ENCODE data around the gene MCF2L2. TPM values are rescaled to one million over a fixed set of nuclear protein-coding genes. Genes with fewer than 3 reads are reported as not detected.

The MCF2L2 gene
- total and polyA plus RNA-seq, 2 donors from 2014 or later, result 0.32 to 1.7 TPM

- Histone ChIP-seq H3K9me3 (ENCODE audit: control insufficient read depth in 2 of 3, insufficient read depth in 1 of 3, low read length in 3 of 3) (no peaks in the 10 kb centered on the region), H3K4me1 (ENCODE audit: control insufficient read depth in 2 of 3, insufficient read depth in 2 of 3, low read depth in 1 of 3, low read length in 3 of 3) (no peaks in the 10 kb centered on the region), H3K9ac (ENCODE audit: low read length in 3 of 3) (no peak overlapping the region), H3K36me3 (ENCODE audit: control insufficient read depth in 2 of 3, insufficient read depth in 3 of 3, low read length in 3 of 3) (no peaks in the 10 kb centered on the region), H3K4me3 (ENCODE audit: low read length in 3 of 3) (no peak overlapping the region), H3K27me3 (ENCODE audit: control insufficient read depth, insufficient read depth, low read length) (no peaks in the 10 kb centered on the region), H3K27ac (ENCODE audit: low read depth in 2 of 2, low read length in 2 of 2) (no peak overlapping the region)
- TF ChIP-seq, protein P1, sequence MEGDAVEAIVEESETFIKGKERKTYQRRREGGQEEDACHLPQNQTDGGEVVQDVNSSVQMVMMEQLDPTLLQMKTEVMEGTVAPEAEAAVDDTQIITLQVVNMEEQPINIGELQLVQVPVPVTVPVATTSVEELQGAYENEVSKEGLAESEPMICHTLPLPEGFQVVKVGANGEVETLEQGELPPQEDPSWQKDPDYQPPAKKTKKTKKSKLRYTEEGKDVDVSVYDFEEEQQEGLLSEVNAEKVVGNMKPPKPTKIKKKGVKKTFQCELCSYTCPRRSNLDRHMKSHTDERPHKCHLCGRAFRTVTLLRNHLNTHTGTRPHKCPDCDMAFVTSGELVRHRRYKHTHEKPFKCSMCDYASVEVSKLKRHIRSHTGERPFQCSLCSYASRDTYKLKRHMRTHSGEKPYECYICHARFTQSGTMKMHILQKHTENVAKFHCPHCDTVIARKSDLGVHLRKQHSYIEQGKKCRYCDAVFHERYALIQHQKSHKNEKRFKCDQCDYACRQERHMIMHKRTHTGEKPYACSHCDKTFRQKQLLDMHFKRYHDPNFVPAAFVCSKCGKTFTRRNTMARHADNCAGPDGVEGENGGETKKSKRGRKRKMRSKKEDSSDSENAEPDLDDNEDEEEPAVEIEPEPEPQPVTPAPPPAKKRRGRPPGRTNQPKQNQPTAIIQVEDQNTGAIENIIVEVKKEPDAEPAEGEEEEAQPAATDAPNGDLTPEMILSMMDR (IDR thresholded peaks at IDR 0.05; ENCODE audit: borderline replicate concordance, extremely low read depth, insufficient read depth), result no peak
- DNase-seq (no peak), FAIRE-seq (no peak)
- intact Hi-C loops (cut with DNase I), result no loop called here
These were observed 275.0 kb downstream of the MCF2L2 start for GRCh38 chr3:183153210-183153950.

DNA sequence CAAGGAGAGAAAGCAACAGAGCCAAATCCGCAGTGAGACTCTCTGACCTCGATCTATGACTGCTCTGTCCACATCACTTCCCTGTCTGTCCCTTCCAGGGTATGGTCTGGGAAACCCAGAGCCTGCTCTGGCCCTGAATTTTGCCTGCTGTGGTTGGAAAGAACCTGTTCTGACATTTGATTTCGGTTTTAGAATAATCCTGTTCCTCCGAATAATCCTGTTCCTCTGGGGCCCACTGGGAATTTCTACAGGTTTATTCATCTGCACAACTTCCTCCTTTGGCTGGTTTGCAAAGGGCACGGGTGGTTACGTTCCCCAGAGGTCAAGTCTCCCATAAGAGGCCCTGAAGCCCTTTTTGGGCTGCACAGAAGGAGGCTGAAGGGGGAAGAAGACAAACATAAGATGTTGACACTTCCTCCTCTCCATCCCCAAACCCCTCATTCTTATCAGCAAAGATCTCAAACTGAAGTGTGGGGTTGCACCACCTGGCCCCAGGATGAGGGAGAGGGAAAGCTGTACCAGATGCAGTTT is 276.5 kb downstream of the MCF2L2 start:
- Histone ChIP-seq H3K4me1 (ENCODE audit: control insufficient read depth in 2 of 3, insufficient read depth in 2 of 3, low read depth in 1 of 3, low read length in 3 of 3) (no peaks in the 10 kb centered on the region), H3K36me3 (ENCODE audit: control insufficient read depth in 2 of 3, insufficient read depth in 3 of 3, low read length in 3 of 3) (no peaks in the 10 kb centered on the region), H3K9ac (ENCODE audit: low read length in 3 of 3) (no peak overlapping the region), H3K4me3 (ENCODE audit: low read length in 3 of 3) (no peak overlapping the region), H3K27ac (ENCODE audit: low read depth in 2 of 2, low read length in 2 of 2) (no peak overlapping the region), H3K9me3 (ENCODE audit: control insufficient read depth in 2 of 3, insufficient read depth in 1 of 3, low read length in 3 of 3) (no peaks in the 10 kb centered on the region), H3K27me3 (ENCODE audit: control insufficient read depth, insufficient read depth, low read length) (no peaks in the 10 kb centered on the region)
- DNase-seq (no peak), FAIRE-seq (no peak)
- intact Hi-C loops (cut with DNase I), result no loop called here
- TF ChIP-seq, protein P1 (IDR thresholded peaks at IDR 0.05; ENCODE audit: borderline replicate concordance, extremely low read depth, insufficient read depth), result no peak

GRCh38 chr3:183151086-183151485 is 277.3 kb downstream of the MCF2L2 start:
- DNase-seq (no peak), FAIRE-seq (no peak)
- Histone ChIP-seq H3K27ac (ENCODE audit: low read depth in 2 of 2, low read length in 2 of 2) (no peak overlapping the region), H3K9me3 (ENCODE audit: control insufficient read depth in 2 of 3, insufficient read depth in 1 of 3, low read length in 3 of 3) (no peaks in the 10 kb centered on the region), H3K4me1 (ENCODE audit: control insufficient read depth in 2 of 3, insufficient read depth in 2 of 3, low read depth in 1 of 3, low read length in 3 of 3) (no peaks in the 10 kb centered on the region), H3K9ac (ENCODE audit: low read length in 3 of 3) (no peak overlapping the region), H3K27me3 (ENCODE audit: control insufficient read depth, insufficient read depth, low read length) (no peaks in the 10 kb centered on the region), H3K36me3 (ENCODE audit: control insufficient read depth in 2 of 3, insufficient read depth in 3 of 3, low read length in 3 of 3) (no peaks in the 10 kb centered on the region), H3K4me3 (ENCODE audit: low read length in 3 of 3) (no peak overlapping the region)
- TF ChIP-seq, protein P1 (IDR thresholded peaks at IDR 0.05; ENCODE audit: borderline replicate concordance, extremely low read depth, insufficient read depth), result no peak
- intact Hi-C loops (cut with DNase I), result no loop called here

Measured in kidney (tissue), 14 donors.